ENCODE data around the gene LPGAT1.

LPGAT1 gene, protein sequence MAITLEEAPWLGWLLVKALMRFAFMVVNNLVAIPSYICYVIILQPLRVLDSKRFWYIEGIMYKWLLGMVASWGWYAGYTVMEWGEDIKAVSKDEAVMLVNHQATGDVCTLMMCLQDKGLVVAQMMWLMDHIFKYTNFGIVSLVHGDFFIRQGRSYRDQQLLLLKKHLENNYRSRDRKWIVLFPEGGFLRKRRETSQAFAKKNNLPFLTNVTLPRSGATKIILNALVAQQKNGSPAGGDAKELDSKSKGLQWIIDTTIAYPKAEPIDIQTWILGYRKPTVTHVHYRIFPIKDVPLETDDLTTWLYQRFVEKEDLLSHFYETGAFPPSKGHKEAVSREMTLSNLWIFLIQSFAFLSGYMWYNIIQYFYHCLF

DNA sequence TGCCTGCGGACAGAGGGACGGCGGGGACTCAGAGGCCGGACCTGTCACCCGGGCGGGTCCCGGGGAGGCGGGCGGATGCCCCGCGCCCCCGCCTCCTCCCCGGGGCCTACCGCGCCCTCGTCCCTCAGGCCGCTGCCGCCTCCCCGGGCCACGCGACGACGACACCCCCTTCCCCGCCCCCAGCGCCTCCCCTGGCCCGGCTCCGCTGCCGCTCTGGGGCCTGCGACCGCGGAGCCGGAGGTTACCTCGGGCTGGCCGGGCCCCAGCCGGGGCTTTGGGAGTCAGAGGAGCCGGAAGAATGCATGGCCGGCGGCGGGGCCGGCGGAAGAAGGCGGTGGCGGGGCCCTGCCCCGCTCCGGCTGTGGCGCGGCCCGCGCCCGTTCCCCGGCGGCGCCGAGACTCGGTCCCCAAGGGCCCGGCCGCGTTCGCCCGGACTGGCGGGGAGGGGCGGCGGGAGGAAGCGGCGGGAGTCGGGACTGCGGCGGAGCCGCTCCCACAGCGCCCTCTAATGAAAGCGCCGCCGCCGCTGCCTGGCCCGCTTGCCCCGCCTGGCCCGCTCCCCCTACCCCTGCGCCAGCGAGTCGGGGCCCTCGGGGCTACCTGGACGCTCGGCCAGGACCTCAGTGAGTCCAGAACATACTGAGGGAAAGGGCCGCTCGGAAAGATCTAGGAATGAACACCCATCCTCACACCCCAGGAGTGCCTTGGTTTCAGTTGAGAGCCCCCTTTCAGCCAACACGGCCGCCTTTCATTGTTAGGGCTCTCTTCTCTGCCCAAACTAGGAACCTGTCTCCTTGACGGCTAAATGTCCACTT, at the start of gene LPGAT1:
Gene LPGAT1 (minus strand): TSS at position 436 of the 815 bp plus-strand sequence. CDS start 1,467 bp downstream, outside the sequence.
- no peak within 1 kb of the TSS for H3K27ac ChIP-seq (ENCODE audit: low read length)
- no peaks in the 10 kb centered on the region for H3K79me2 ChIP-seq (ENCODE audit: low read length)

DNA sequence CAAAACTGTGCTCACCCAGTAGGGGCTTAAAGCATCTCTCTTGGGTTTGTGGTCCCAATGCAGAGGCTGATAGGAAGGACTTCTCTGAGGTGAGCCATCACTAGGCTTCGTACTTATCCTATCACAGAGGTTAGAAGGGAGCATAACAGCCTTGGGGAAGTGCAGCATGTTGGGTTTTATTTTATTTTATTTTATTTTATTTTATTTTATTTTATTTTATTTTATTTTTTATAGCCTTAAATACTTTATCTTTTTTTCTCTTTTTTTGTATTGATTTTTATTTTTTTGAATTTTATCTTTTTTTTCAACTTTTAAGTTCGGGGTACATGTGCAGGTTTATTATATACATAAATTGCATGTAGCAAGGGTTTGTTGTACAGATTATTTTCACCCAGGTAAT, 48.9 kb upstream of the LPGAT1 start:
- no peaks in the 10 kb centered on the region for H3K9me2 ChIP-seq (replicated peaks; ENCODE audit: insufficient read depth, low read length)
- no peaks in the 10 kb centered on the region for H3K27me3 ChIP-seq (replicated peaks; ENCODE audit: insufficient read depth, low read length)
- no peak overlapping the region for H3K4me2 ChIP-seq (ENCODE audit: low read depth, low read length)
- no peaks in the 10 kb centered on the region; the same call in 1 of the 2 replicates for H3K9me3 ChIP-seq (replicated peaks; ENCODE audit: insufficient read depth, low read length)
- H3K79me2 ChIP-seq (ENCODE audit: low read length): no peaks in the 10 kb centered on the region
- H2AFZ ChIP-seq (ENCODE audit: low read length): no peak overlapping the region
- H4K20me1 ChIP-seq (ENCODE audit: insufficient read depth, low read length): no peaks in the 10 kb centered on the region
- no peak overlapping the region for H3K9ac ChIP-seq (ENCODE audit: low read length)
- H3K4me1 ChIP-seq (ENCODE audit: low read length): no peaks in the 10 kb centered on the region
- H3K36me3 ChIP-seq (replicated peaks; ENCODE audit: insufficient read depth, low read length): no peaks in the 10 kb centered on the region
- no peak for DNase-seq
- no peaks in the 10 kb centered on the region for H3F3A ChIP-seq (ENCODE audit: insufficient read depth, low read length)
- H3K27ac ChIP-seq (ENCODE audit: low read length): no peak overlapping the region
- TF ChIP-seq EZH2phosphoT487 (IDR thresholded peaks at IDR 0.05; ENCODE audit: low read length): no peak
- no peak for TF ChIP-seq EZH2 (optimal IDR thresholded peaks at IDR 0.05; ENCODE audit: low read depth, low read length)
- TF ChIP-seq, protein P1, sequence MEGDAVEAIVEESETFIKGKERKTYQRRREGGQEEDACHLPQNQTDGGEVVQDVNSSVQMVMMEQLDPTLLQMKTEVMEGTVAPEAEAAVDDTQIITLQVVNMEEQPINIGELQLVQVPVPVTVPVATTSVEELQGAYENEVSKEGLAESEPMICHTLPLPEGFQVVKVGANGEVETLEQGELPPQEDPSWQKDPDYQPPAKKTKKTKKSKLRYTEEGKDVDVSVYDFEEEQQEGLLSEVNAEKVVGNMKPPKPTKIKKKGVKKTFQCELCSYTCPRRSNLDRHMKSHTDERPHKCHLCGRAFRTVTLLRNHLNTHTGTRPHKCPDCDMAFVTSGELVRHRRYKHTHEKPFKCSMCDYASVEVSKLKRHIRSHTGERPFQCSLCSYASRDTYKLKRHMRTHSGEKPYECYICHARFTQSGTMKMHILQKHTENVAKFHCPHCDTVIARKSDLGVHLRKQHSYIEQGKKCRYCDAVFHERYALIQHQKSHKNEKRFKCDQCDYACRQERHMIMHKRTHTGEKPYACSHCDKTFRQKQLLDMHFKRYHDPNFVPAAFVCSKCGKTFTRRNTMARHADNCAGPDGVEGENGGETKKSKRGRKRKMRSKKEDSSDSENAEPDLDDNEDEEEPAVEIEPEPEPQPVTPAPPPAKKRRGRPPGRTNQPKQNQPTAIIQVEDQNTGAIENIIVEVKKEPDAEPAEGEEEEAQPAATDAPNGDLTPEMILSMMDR (IDR thresholded peaks at IDR 0.05; ENCODE audit: low read length): no peak
- H3K4me3 ChIP-seq (ENCODE audit: low read length): no peak overlapping the region

More for the DNA sequence above, at the start of gene LPGAT1:
- Histone ChIP-seq H3K9ac (ENCODE audit: low read length) (peak within 1 kb of the TSS; percentile 29; the same call in 1 of the 2 replicates), H3K9me2 (replicated peaks; ENCODE audit: insufficient read depth, low read length) (no peaks in the 10 kb centered on the region), H3K9me3 (replicated peaks; ENCODE audit: insufficient read depth, low read length) (no peaks in the 10 kb centered on the region), H3K4me3 (ENCODE audit: low read length) (peak within 1 kb of the TSS; percentile 73), H4K20me1 (ENCODE audit: insufficient read depth, low read length) (no peaks in the 10 kb centered on the region), H2AFZ (ENCODE audit: low read length) (peak within 1 kb of the TSS; percentile 80), H3K27me3 (replicated peaks; ENCODE audit: insufficient read depth, low read length) (peaks cover 13% of the 10 kb centered on the region), H3K4me2 (ENCODE audit: low read depth, low read length) (peak within 1 kb of the TSS; percentile 90), H3F3A (ENCODE audit: insufficient read depth, low read length) (peaks cover 4% of the 10 kb centered on the region; the same call in 1 of the 2 replicates), H3K36me3 (replicated peaks; ENCODE audit: insufficient read depth, low read length) (no peaks in the 10 kb centered on the region), H3K4me1 (ENCODE audit: low read length) (peaks cover 11% of the 10 kb centered on the region; the same call in 1 of the 2 replicates)
- TF ChIP-seq, protein P1 (IDR thresholded peaks at IDR 0.05; ENCODE audit: low read length): peak; percentile 55
- no peak for TF ChIP-seq EZH2phosphoT487 (IDR thresholded peaks at IDR 0.05; ENCODE audit: low read length)
- TF ChIP-seq EZH2 (optimal IDR thresholded peaks at IDR 0.05; ENCODE audit: low read depth, low read length): no peak
- DNase-seq: peak; percentile 77

DNA sequence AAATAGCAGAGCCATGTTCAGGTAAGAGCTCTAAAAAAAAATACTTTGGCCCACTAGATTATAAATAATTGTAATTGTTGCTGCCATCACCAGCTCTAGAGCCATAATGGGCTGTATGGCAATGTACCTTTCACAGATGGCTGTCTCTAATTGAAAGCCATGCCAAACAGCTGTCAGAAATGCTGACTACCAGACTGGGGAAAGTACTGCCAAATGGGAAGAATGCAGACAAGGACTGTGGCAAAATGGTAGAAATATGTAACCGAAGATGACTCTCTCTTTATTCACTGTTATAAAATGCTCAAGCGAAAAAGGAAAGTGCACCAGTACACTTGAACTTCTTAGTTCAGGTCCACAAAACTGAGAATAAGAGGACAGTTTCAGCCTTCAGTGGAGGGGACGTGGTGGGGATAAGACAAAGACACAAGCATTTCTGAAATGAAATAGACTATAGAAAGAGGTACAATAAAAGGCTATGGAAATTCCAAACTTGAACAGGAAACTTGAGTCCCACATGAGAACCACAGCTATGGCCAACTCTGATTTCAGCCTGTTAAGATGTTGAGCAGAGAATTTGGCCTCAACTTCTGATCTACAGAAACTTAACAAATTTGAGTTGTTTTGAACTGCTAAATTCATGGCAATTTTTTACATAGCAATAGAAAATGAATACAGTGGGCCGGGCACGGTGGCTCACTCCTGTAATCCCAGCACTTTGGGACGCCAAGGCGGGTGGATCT, 46.5 kb upstream of the LPGAT1 start:
- no peak for DNase-seq

More for the DNA sequence above, 46.5 kb upstream of the LPGAT1 start:
- Histone ChIP-seq H3K27ac (ENCODE audit: low read length) (no peak overlapping the region), H3K9me2 (replicated peaks; ENCODE audit: insufficient read depth, low read length) (no peaks in the 10 kb centered on the region), H2AFZ (ENCODE audit: low read length) (no peak overlapping the region), H3K4me3 (ENCODE audit: low read length) (no peak overlapping the region), H3K27me3 (replicated peaks; ENCODE audit: insufficient read depth, low read length) (no peaks in the 10 kb centered on the region), H3F3A (ENCODE audit: insufficient read depth, low read length) (no peaks in the 10 kb centered on the region), H3K9me3 (replicated peaks; ENCODE audit: insufficient read depth, low read length) (no peaks in the 10 kb centered on the region; the same call in 1 of the 2 replicates), H3K4me1 (ENCODE audit: low read length) (no peaks in the 10 kb centered on the region), H4K20me1 (ENCODE audit: insufficient read depth, low read length) (no peaks in the 10 kb centered on the region), H3K36me3 (replicated peaks; ENCODE audit: insufficient read depth, low read length) (no peaks in the 10 kb centered on the region), H3K4me2 (ENCODE audit: low read depth, low read length) (no peak overlapping the region), H3K79me2 (ENCODE audit: low read length) (no peaks in the 10 kb centered on the region), H3K9ac (ENCODE audit: low read length) (no peak overlapping the region)
- TF ChIP-seq, protein P1 (IDR thresholded peaks at IDR 0.05; ENCODE audit: low read length): no peak
- TF ChIP-seq EZH2phosphoT487 (IDR thresholded peaks at IDR 0.05; ENCODE audit: low read length) (no peak), EZH2 (optimal IDR thresholded peaks at IDR 0.05; ENCODE audit: low read depth, low read length) (no peak)
